ENCODE data around the gene RALGDS. TPM values are rescaled to one million over a fixed set of nuclear protein-coding genes. Genes with fewer than 3 reads are reported as not detected.

Gene RALGDS
- total RNA-seq, 1 experiment from 2014 or later = 36.1 TPM

DNA sequence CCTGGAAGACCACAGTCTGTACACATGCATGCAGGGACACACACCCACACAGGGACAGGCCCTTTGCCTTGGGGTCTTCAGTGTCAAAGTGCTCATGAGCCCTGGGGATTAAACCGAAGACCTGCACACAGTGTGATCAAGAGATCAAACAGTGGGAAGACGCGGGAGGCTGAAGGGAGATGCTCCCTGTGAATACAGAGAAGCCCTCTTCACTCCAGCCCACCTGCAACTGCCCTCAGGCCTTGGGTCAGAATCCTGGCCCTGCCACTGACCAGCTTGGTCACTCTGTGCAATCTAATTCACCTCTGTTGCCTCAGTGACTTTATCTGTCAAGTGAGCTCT is 2.9 kb downstream of the RALGDS start:
- Histone ChIP-seq H3K4me3 (replicated peaks in 1 of 2; ENCODE audit: low read depth in 1 of 2, low read length in 2 of 2) (no peak overlapping the region), H3K27ac (ENCODE audit: low read depth, low read length) (no peak overlapping the region), H3K9me3 (ENCODE audit: control insufficient read depth in 1 of 2, insufficient read depth in 1 of 2, low read depth in 1 of 2, low read length in 2 of 2) (no peaks in the 10 kb centered on the region), H3K79me2 (ENCODE audit: insufficient read depth, low read length) (peaks cover 41% of the 10 kb centered on the region), H3K9me2 (ENCODE audit: insufficient read depth) (no peaks in the 10 kb centered on the region), H2AFZ (ENCODE audit: low read depth, low read length, poor library complexity, severe bottlenecking) (no peak overlapping the region), H3K4me1 (ENCODE audit: control insufficient read depth in 1 of 2, insufficient read depth in 2 of 2, low read length in 2 of 2) (peaks cover 8 to 36% of the 10 kb centered on the region in 2 experiments), H3K9ac (ENCODE audit: low read length) (no peak overlapping the region), H4K20me1 (ENCODE audit: insufficient read depth) (no peaks in the 10 kb centered on the region), H3K4me2 (ENCODE audit: low read length) (no peak overlapping the region), H3K36me3 (ENCODE audit: control insufficient read depth in 1 of 2, insufficient read depth in 2 of 2, low read length in 2 of 2) (no peaks in the 10 kb centered on the region), H3K27me3 (ENCODE audit: insufficient read depth, low read length) (no peaks in the 10 kb centered on the region)
- intact Hi-C loops (cut with micrococcal nuclease) = no loop called here
- ChIA-PET CTCF (no interaction called here), POLR2A (no interaction called here), RAD21 (ENCODE audit: low non-redundant PET in 1 of 2, low total read pairs in 2 of 2, uncharacterized antibody in 2 of 2, unreplicated experiment in 2 of 2) (no interaction called here)
- ATAC-seq = no peak
- TF ChIP-seq ZFX (IDR thresholded peaks at IDR 0.05) (no peak), POLR2A (IDR thresholded peaks at IDR 0.05; ENCODE audit: borderline replicate concordance, extremely low read depth, insufficient read depth, insufficient read length) (no peak), CEBPB (IDR thresholded peaks at IDR 0.05; ENCODE audit: low read depth) (no peak), YY1 (IDR thresholded peaks at IDR 0.05; ENCODE audit: extremely low read depth, insufficient replicate concordance, low read depth, low read length) (no peak), EZH2 (IDR thresholded peaks at IDR 0.05) (no peak)
- TF ChIP-seq, protein P1, sequence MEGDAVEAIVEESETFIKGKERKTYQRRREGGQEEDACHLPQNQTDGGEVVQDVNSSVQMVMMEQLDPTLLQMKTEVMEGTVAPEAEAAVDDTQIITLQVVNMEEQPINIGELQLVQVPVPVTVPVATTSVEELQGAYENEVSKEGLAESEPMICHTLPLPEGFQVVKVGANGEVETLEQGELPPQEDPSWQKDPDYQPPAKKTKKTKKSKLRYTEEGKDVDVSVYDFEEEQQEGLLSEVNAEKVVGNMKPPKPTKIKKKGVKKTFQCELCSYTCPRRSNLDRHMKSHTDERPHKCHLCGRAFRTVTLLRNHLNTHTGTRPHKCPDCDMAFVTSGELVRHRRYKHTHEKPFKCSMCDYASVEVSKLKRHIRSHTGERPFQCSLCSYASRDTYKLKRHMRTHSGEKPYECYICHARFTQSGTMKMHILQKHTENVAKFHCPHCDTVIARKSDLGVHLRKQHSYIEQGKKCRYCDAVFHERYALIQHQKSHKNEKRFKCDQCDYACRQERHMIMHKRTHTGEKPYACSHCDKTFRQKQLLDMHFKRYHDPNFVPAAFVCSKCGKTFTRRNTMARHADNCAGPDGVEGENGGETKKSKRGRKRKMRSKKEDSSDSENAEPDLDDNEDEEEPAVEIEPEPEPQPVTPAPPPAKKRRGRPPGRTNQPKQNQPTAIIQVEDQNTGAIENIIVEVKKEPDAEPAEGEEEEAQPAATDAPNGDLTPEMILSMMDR (IDR thresholded peaks at IDR 0.05 in 2 of 3, conservative IDR thresholded peaks at IDR 0.05 in 1 of 3; ENCODE audit: borderline replicate concordance in 1 of 3, insufficient read depth in 1 of 3, low read depth in 2 of 3, low read length in 2 of 3) = no peak
- DNase-seq (ENCODE audit: low read depth, low spot score) = no peak
- BruUV-seq (replicated peaks) = no TSS peak

DNA sequence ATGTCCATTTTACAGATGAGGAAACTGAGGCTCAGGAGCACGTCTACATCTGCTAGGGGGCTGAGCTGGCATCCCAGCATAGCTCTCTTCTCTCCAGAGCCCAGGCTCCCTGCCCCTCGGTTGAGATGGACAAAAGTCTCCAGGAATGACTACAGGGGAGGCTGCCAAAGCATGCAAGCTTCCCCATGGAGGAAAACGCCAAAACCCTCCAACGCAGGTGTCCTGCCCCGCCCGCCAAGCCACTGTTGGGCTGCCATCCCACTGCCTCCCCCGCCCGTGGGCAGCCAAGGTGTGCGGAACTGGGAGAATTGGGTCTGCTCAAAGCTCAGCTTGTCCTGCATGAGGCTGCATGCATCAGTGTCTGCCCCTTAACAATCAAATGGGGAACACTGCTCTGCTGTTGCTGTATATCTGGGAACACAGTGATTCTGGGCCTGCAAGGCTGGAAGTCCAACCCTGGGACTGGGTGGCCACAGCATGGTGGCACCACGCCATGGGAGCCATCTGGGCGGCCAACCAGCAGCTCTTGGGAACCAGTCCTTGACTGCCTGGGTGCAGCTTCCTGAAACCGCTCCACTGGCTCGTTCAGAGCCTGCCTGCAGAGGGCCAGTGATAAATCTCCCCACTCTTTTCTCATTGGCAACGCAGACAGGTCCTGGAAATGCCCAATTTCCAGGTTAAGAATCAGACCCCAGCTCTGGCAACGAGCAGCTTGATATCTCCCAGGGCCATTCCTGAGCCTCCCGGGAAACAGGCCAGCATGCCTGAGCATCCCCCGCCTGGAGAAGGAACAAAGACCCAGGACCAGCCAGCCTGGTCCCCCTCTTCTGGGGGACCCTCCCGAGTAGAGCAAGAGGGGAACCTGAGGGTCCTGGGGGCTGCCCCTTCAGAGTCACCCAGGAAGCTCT is 3.5 kb downstream of the RALGDS start:
- ChIA-PET RAD21 (ENCODE audit: low non-redundant PET in 1 of 2, low total read pairs in 2 of 2, uncharacterized antibody in 2 of 2, unreplicated experiment in 2 of 2) (no interaction called here), POLR2A (no interaction called here), CTCF (no interaction called here)
- DNase-seq (ENCODE audit: low read depth, low spot score) (no peak), ATAC-seq (no peak)
- no peaks in the 10 kb centered on the region for H4K20me1 ChIP-seq (ENCODE audit: insufficient read depth)
- no peak overlapping the region for H2AFZ ChIP-seq (ENCODE audit: low read depth, low read length, poor library complexity, severe bottlenecking)
- H3K9me3 ChIP-seq (ENCODE audit: control insufficient read depth in 1 of 2, insufficient read depth in 1 of 2, low read depth in 1 of 2, low read length in 2 of 2) = no peaks in the 10 kb centered on the region
- H3K27ac ChIP-seq (ENCODE audit: low read depth, low read length) = no peak overlapping the region
- no TSS peak for BruUV-seq (replicated peaks)
- no peaks in the 10 kb centered on the region for H3K9me2 ChIP-seq (ENCODE audit: insufficient read depth)
- intact Hi-C loops (cut with micrococcal nuclease) = no loop called here
- no peak overlapping the region for H3K4me2 ChIP-seq (ENCODE audit: low read length)
- H3K79me2 ChIP-seq (ENCODE audit: insufficient read depth, low read length) = peaks cover 41% of the 10 kb centered on the region
- TF ChIP-seq, protein P1 (IDR thresholded peaks at IDR 0.05 in 2 of 3, conservative IDR thresholded peaks at IDR 0.05 in 1 of 3; ENCODE audit: borderline replicate concordance in 1 of 3, insufficient read depth in 1 of 3, low read depth in 2 of 3, low read length in 2 of 3) = no peak
- TF ChIP-seq EZH2 (IDR thresholded peaks at IDR 0.05) (no peak), POLR2AphosphoS5 (IDR thresholded peaks at IDR 0.05; ENCODE audit: low read depth, low read length) (no peak), YY1 (IDR thresholded peaks at IDR 0.05; ENCODE audit: extremely low read depth, insufficient replicate concordance, low read depth, low read length) (no peak), ZNF274 (IDR thresholded peaks at IDR 0.05; ENCODE audit: low read depth, low read length) (no peak), SP1 (IDR thresholded peaks at IDR 0.05; ENCODE audit: low read depth) (no peak), EGR1 (IDR thresholded peaks at IDR 0.05; ENCODE audit: low read depth) (no peak)
- no peak overlapping the region for H3K4me3 ChIP-seq (replicated peaks in 1 of 2; ENCODE audit: low read depth in 1 of 2, low read length in 2 of 2)
- no peaks in the 10 kb centered on the region for H3K27me3 ChIP-seq (ENCODE audit: insufficient read depth, low read length)
- no peak overlapping the region for H3K9ac ChIP-seq (ENCODE audit: low read length)
- peaks cover 8 to 33% of the 10 kb centered on the region in 2 experiments for H3K4me1 ChIP-seq (ENCODE audit: control insufficient read depth in 1 of 2, insufficient read depth in 2 of 2, low read length in 2 of 2)
- H3K36me3 ChIP-seq (ENCODE audit: control insufficient read depth in 1 of 2, insufficient read depth in 2 of 2, low read length in 2 of 2) = no peaks in the 10 kb centered on the region
